ENCODE results near the gene WFDC11. TPM values are rescaled to one million over a fixed set of nuclear protein-coding genes. Genes with fewer than 3 reads are reported as not detected.

Gene WFDC11
- total RNA-seq, 2 donors from 2014 or later = not detected

Small RNA genes lying within 50 kb of the gene (microRNA-seq; reads per million reads assigned to microRNA genes)
- 0 reads per million in 2 donors for gene MIR3617 (ENCODE audit: borderline number of aligned reads in 2 of 2, borderline replicate concordance in 2 of 2)

Small RNA genes lying within 50 kb of the gene (small RNA-seq; reads per million reads assigned to genes)
- not detected for gene MIR3617

Other genes with a start within 250 kb of the WFDC11 start
- 10 to 100 TPM in 1 of 2 donors, 1 to 10 TPM in 1; 3.0 to 11.9 TPM for gene WFDC2, start 200.5 kb downstream of the WFDC11 start, total RNA-seq
- gene SPINT3, start 154.6 kb downstream of the WFDC11 start, total RNA-seq = not detected
- not detected for gene WFDC6, start 130.8 kb downstream of the WFDC11 start, total RNA-seq
- not detected for gene EPPIN, start 122.8 kb downstream of the WFDC11 start, total RNA-seq
- not detected for gene WFDC8, start 91.0 kb downstream of the WFDC11 start, total RNA-seq
- not detected for gene WFDC10A, start 40.5 kb downstream of the WFDC11 start, total RNA-seq
- not detected for gene WFDC9, start 39.0 kb downstream of the WFDC11 start, total RNA-seq
- gene WFDC13, start 31.8 kb upstream of the WFDC11 start, total RNA-seq = not detected
- not detected for gene WFDC10B, start 34.8 kb upstream of the WFDC11 start, total RNA-seq
- gene SPINT4, start 52.1 kb upstream of the WFDC11 start, total RNA-seq = not detected
- not detected for gene WFDC3, start 121.6 kb upstream of the WFDC11 start, total RNA-seq
- gene DNTTIP1, start 121.7 kb upstream of the WFDC11 start, total RNA-seq = 10 to 100 TPM; 14.8 to 18.9 TPM
- not detected for gene UBE2C, start 142.4 kb upstream of the WFDC11 start, total RNA-seq
- not detected for gene TNNC2, start 157.1 kb upstream of the WFDC11 start, total RNA-seq
- 10 to 100 TPM; 42.8 to 46.5 TPM for gene SNX21, start 163.6 kb upstream of the WFDC11 start, total RNA-seq
- 10 to 100 TPM; 36.8 to 42.8 TPM for gene ACOT8, start 187.2 kb upstream of the WFDC11 start, total RNA-seq
- 1 to 10 TPM; 1.6 to 2.1 TPM for gene ZSWIM3, start 187.4 kb upstream of the WFDC11 start, total RNA-seq
- gene ZSWIM1, start 211.0 kb upstream of the WFDC11 start, total RNA-seq = 1 to 10 TPM; 5.2 to 7.6 TPM
- gene SPATA25, start 217.4 kb upstream of the WFDC11 start, total RNA-seq = 1 to 10 TPM; 1.3 to 2.6 TPM
- gene NEURL2, start 221.0 kb upstream of the WFDC11 start, total RNA-seq = 1 to 10 TPM; 3.3 to 5.2 TPM
- 10 to 100 TPM; 41.0 to 43.8 TPM for gene CTSA, start 221.1 kb upstream of the WFDC11 start, total RNA-seq
- gene PLTP, start 241.9 kb upstream of the WFDC11 start, total RNA-seq = 100 to 1,000 TPM; 109 to 198 TPM

All from body of pancreas (tissue), 4 donors.